ENCODE data around the gene SLC25A39.

Gene SLC25A39

DNA sequence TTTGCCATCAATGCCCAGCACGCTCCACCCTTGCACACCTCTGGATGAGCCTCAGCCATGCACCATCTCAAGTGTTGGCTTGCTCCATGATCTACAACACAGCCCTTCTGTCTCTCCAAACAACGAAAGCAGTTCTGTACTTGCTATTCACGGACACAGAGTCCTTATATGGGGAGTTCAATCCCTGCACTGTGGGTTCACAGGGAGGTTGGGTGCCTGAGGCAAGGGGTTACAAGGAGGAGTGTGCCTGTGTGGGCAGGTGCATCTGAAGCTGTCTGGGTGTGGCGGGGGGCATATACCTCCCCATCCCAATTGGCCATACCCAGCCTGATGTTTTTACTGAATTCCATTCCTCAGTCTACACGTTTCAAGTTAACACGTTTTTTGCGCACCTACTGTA is 10.6 kb downstream of the SLC25A39 start:
- DNase-seq (ENCODE audit: low read depth), result no peak

DNA sequence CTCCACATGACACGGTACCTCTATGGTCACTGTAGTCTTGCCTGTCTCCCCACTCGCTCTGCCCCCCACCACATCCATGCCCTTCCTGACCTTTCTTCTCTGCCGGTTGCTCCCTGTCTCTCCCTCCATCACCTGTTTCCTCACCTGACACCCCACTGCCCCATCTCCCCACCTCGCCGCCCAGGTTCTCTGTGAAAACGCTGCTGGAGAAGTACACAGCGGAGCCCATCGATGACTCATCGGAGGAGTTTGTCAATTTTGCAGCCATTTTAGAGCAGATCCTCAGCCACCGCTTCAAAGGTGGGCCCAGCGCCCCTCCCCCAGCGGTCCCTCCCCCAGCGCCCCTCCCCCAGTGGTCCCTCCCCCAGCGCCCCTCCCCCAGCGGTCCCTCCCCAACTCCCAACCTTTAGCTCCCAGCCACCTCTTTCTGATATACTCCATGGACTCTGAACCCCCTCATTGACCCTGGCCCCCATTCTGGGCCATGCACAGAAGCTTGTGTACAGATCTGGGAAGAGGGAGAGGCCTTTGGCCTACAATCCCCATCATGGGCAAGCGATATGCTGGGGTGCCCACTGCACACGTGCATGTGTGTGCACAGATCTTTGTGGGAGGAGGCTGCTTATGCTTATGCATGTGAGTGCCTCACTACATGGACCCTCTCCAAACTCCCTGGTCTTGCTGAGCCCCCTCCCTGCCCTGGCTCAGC is 12.1 kb downstream of the SLC25A39 start:
- DNase-seq (ENCODE audit: low read depth), result no peak

DNA sequence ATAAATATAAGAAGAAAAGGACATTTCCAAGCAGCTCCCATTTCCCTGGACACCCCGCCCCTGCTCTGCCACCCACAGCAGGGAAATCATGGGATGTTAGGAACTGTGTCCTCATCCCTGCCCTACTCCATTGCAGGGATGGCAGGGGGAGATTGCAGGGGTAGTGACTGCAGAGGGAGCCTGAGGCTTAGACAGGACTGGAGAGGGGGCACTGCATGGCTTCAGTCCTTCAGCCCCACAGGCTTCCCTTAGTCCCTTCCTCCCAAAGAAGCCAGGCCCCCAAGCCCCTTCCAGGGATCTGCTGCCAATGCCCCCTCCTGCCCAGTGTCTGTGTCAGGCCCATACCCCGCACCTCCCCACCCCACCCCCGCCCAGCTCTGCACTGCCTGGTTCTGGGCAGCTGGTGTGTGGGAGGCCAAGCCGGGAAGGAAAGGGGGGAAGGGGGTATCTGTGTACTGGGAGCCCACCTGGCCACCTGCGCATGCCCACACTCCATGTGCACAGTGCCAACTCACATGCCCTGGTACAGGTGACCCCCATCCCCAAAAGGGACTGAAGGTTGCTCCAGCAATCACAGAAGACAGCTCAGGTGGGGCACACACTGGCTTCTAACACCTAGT is 13.0 kb downstream of the SLC25A39 start:
- DNase-seq (ENCODE audit: low read depth), result no peak

DNA sequence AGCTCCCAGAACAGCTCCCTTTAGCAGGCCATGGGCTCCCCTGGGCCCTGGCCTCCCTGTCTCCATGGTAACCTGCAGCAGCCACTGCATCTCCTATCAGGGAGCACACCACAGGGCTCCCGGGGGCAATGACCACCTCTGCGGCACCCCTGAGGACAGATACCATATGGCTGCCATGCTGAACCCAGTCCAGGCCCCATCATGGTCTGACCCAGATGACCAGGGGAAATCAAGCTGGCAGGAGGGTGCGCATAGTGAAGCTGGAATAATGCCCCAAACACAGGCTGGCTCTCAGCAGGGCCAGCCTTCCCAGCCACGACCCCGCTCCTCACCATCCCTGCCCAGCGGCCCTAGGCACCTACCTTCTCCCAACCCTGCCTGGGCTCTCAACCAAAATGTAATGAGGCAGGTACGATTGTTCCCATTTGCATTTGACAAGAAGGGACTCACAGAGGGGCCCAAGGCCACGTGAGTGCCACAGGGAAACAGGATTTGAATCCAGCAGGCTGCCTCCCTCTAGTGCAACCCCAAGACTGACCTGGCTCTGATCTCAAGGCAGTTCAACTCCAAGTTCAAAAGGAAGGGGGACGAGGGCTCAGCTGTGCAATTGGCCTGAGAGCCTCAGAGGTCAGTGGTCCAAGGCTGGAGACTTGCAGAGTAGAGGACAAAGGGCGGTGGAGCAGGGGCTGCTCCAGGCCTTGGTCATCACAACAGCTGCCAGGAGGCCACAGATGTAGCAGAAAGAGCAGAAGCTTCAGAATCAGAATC is 13.8 kb downstream of the SLC25A39 start:
- DNase-seq (ENCODE audit: low read depth), result no peak

DNA sequence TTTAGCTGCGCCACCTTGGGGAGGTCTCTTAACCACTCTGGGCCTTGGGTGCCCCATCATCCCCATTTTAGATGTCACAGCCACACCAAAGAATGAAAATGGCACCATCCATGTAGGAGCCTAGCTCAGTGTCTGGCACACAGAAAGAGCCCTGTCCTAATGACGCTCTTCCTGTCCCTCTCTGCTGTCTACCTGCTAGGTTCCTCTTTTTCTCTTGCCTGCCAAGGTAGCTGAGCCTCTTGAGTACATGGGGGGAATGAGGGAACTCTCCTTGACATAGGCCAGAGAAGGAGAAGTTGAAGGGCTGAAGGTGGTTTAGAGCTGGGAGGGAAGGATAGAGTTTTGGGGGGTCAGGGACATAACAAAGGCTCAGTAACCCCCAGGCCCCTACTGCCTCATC is 14.4 kb downstream of the SLC25A39 start:
- no peak for DNase-seq (ENCODE audit: low read depth)

DNA sequence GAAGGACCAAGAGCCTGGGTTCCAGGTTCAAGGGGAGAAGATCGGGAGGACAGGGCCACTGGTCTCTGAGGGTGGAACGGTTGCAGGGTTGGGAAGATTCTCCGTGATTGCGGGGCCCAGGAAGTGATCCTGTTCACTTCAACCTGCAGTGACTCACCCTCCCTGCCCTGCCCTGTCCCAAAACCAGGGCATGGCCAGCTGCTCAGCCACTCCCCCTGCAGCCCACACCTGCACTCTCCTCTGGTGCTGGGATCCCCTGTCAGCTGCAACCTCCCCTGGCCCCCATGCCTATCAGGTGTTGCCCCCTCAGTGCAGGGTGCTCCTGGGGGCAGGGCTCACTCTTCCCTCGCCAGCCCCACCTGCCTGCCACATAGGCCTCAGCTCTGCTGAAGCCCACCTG is 15.2 kb downstream of the SLC25A39 start:
- DNase-seq (ENCODE audit: low read depth), result no peak

DNA sequence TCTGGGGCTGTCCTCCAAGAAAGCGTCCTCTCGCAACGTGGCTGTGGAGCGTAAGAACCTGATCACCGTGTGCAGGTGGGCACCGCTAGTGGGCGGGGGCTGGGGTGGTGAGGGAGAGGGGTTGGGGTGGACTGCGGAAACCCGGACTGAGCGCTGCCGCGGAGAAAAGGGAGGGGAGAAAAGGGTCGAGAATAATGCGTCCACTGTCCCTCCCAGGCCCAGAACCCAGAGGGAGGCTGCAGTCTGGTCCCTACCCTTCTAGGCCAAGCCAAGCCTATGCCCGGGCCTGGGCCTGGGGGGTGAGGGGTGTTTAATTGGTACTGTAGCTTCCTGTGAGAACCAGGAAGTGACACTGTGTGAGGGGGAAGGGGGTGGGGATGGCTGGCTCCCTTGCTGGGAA is 15.8 kb downstream of the SLC25A39 start:
- DNase-seq (ENCODE audit: low read depth), result no peak

DNA sequence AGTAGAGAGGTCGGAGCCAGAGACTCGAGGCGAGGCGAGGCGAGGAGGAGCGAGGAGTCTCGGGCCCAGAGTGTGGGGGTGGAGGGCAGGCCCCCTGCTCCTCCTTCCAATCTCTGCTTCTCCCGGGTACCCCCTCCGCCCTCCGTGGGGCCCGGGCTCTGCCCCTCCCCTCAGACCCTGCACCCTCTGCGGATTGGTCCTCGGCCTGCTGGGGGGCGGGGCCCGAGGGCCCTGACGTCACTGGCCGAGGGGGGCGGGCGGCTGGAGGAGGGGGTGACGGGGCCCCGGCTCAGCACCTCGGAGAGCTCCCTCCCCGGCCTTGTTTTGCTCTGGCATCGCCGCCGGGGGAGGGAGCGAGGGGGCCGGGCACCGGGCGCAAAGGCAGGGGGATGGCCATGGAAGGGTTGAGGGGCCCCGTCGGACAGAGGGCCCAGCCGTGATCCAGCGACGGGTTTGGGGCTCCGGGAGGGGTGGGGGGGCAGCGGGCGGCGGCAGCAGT is 16.3 kb downstream of the SLC25A39 start, which contains the start of gene RUNDC3A:
RUNDC3A (plus strand) TSS at position 282 of the 499 bp plus-strand sequence. CDS start 232 bp downstream, outside the sequence.
- peak; percentile 75 for DNase-seq (ENCODE audit: low read depth)

DNA sequence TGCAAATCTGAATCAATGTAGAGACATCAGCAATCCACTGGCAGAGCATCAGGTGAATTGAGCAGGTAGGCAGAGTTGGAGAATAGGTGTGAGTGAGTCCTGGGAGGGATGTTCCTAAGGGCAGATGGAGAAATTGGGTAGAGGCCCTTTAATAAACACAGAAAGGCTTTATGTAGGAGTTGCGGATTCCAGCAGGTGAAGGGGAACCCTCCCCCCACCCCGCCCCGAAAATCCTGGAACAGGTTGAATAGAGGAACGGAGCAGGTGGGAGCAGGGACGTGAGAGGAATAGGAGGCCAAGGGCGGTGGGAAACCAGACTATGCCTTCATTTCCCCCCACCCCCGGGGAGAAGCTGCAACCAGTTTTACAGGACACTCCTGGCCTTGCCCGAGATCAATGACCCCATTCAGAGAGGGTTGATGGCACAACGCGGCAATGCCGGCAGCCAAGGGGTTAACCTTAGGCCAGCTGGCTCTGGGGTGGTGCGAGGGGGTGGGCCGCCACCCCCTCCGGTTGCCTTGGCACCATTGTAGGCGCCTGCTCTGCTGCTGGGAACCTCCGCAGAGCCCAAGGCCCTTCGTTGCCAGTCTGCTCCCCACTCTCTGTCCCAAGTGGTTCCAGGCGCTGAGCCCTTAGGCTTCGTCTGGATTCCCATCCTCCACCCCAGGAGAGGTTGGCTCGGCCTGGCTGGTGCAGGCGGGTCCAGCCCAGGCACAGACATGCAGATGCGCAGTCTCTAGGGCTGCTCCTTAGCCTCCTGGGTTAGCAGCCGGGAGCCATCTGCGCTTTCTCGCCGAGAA is 17.0 kb downstream of the SLC25A39 start:
- no peak for DNase-seq (ENCODE audit: low read depth)

DNA sequence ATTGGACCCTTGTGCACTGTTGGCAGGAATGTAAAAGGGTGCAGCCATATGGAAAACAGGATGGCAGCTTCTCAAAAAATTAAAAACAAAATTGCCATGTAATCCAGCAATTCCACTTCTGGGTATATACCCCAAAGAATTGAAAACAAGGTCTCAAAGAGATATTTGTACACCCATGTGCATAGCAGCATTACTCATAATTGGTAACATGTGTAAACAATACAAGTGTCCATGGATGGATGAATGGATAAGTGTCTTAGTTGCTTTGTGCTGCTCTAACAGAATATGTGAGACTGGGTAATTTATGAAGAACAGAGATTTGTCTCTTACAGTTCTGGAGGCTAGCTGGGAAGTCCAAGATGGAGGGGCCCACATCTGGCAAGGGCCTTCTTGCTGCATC is 20.0 kb downstream of the SLC25A39 start:
- DNase-seq (ENCODE audit: low read depth), result no peak

DNA sequence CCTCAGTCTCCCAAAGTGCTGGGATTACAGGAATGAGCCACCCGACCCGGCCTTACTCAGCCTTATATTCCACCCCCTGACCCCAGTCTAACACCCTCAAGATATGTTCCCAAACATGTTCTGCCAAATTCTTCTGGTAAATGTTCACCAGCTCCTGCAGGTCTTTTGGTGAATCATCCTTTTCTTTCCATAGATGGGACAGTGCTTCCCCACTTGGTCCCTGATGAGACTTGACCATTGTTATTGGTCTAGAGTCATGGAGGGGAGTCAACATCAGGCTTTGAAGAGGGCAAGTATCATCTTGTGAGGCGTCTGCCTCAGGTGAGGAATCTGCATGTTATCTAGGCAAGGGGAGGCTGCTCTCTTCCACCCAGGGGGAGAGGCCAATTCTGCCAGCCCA is 26.6 kb downstream of the SLC25A39 start:
- no peak for DNase-seq (ENCODE audit: low read depth)

DNA sequence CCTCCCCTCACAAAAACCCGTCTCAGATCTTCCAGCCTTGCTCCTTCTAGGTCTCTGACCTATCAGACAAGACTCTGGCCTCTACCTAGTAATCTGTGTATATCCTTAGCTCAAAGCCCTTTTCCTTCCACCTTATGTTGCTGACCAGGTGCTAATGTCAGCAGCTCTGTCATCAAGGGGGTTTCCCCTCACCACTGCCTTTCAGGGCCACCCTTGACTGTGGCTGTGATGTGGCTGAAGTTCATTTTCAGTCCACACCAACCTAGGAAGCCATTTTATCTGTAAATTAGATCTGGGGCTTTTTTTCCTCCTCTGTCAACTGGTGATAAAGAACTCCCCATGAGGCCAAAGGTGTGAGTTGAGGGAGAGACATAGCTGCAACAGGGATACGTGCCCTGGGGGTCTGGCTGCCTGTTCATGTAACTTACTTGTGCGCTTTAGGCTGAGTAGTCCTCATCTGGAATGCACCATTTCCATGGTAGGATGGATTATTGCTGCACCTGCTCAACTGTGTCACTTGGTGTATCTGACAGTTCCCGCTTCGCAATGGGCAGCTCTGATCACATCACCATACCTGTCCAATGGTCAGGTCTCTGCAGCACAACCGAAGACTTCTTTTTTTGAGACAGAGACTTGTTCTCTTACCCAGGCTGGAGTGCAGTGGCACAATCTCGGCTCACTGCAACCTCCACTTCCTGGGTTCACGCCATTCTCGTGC is 31.0 kb downstream of the SLC25A39 start:
- no peak for DNase-seq (ENCODE audit: low read depth)

DNA sequence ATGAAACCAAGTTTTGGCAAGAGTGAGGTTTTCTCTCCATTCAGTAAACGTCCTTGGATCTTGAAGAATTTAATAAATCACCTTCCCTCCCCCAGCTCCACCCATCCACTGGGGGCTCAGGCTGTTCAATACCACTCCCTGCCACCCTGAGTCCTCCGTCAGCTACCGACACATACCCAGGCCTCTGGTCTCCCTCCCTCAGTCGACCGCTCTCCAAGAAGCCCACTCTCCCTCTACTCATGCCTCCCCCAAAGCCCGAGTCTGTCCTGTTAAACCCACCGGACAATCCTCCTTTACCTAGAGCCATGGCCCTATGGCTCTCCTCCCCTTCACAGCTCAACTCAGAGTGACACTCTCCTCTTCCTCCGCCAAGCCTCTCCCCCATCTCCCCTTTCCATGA is 37.0 kb downstream of the SLC25A39 start:
- DNase-seq (ENCODE audit: low read depth), result no peak

DNA sequence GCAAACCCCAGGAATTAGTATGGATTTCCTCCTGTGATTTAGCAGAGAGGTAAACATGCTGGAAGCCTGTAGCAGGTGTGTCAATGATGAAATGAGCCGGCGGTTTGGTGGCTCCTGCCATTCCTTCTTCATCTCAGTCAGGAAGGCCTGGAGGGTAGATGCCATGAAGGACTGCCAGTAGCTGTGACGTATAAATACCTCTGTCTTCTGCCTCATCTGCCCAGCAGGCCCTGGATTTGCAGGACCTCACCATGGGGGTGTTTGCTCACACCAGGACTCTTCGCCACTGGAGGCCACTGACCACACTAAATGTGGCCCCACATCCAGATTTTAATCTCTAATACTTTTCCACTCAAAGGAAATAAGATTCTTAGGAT is 40.6 kb downstream of the SLC25A39 start:
- no peak for DNase-seq (ENCODE audit: low read depth)

DNA sequence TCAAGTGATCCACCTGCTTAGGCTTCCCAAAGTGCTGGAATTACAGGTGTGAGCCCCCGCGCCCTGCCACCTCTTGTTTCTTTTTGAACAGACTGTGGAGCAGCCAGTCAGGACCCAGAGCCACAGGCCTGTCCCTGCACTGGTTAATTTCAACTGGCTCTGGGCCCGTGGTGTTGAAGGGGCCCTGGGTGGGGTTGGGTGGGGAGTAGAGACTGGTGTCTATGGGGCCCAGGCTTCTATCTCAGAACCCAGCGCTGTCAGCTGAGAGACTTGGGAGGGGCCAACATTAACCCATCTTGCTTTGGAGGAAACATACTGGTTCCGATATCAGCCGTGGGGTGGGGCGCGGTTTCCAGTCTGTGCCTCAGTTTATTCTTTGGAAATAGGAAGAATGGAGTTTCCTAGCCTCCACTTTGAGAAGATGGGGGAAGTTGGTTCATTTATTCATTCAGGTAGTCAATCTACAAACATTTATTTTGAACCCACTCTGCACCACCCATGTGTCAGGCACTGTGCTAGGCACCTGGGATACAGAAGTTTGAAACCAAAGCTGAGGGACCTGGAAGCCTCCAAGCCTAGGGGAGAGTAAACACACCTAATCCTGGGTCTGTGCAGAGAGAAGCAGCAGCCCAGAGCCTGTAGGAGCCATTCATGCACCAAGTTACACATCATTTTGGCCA is 41.1 kb downstream of the SLC25A39 start:
- DNase-seq (ENCODE audit: low read depth), result no peak

DNA sequence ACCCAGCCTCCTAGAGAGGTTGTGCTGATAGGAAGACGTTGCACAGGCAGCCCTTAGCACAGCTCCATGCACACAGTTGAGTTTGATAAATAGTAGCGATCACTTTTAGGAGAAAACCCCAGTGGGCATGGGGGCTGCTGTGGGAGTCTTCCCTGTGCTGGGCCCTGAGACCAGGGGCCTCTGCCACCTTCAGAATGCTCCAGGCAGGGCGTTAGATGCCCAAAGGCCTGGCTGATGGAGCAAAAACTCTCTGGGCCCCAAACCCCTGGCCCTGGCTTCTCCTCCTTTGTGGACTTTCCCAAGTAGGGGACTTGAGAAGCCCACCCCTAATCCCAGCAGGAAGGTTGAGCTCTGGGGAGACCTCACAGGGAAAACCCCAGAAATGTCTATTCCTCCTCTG is 42.4 kb downstream of the SLC25A39 start:
- DNase-seq (ENCODE audit: low read depth), result no peak

DNA sequence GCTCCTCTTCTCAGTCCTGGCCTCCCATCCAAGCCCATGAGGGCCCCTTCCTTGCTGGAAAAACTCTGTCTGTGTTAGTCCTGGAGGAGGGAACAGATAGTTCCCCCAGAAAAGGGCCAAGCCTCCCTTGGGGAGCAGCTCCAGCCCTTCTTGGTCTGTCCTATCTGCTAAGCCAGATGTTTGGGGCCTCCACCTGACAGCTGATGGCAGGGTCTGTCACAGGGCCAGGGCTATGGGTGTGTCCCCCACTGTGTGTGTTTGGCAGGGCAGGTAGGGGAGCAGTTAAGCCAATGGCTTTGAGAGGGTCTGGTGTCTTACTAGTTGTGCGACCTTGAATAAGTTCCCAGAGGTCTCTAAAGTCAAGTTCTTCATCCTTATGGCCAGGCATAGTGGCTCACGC is 43.1 kb downstream of the SLC25A39 start:
- DNase-seq (ENCODE audit: low read depth), result no peak

DNA sequence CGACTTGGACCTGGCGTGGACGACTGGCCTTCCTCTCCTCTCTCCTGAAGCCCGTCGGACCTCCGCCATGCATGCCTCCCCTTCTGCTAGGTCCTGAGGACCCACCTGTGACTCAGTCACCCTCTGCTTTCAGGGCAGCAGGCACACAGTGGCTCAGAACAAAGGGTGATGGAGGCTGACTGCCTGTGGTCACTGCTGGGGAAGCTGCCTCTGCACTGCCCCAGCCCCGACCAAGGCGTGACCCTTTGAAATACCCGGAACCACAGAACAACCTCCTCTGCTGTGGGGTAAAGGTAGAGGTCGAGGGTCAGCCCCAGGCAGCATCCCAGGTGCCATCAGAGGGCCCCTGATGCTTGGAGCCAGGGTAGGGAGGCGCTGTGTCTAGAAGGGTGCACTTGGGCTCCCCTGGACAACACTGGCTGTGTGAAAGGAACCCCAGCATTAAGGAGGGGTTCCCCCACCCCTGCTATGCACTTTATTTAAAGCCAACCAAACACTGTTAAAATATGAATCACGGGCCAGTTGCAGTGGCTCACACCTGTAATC is 44.2 kb downstream of the SLC25A39 start:
- no peak for DNase-seq (ENCODE audit: low read depth)

DNA sequence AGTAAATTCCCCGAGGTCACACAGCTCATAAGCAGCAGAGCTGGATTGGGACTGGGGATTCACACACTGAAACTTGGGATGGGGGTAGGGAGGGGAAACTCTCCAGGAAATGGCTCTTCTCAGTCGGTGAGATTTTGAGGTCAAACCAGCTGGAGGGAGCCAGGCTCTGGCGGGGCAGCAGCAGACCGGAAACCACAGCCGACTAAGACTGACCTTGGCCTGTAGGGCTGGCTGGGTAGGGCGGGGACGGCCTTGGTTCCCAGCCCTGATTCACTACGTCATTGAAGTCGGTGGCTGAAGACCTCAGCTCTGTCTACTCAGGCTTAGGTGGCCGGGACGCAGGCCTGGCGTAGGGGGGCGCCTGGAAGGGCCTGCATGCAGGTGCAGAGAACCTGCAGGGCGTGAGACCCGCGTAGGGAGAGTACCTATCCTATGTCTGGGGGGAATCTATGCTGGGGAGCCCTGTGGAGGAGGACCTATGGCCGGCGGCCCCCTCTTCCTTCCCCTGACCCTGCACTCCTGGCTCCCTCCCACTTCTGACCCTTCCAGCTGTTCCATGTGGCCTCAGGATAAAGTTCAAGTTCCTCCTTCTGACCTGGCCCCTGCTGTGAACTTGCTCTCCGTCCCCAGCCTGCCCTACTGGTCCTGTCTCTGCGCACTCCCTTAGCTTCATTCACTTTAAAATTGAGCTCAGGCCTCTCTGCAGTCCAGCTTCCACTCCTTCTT is 44.8 kb downstream of the SLC25A39 start:
- DNase-seq (ENCODE audit: low read depth), result no peak

DNA sequence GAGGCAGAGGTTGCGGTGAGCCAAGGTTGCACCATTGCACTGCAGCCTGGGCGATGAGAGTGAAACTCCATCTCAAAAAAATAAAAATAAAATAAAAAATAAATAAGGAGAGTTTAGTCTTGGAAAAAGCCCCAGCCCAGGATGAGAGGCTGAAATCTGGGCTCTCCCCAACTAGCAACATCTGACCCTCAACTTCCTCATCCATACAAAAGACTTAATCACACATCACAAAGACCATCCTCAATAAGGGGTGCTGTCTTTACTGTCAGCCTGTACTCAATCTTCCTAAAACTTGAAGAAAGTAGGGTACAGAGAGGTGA is 45.3 kb downstream of the SLC25A39 start:
- no peak for DNase-seq (ENCODE audit: low read depth)
